Body of pancreas (tissue), 4 donors: ENCODE results near the gene EME2.
"Not testable (repeated sequence)": the region's sequence is repeated elsewhere in the genome, so short reads cannot be mapped to it uniquely, and the experiment has no call there.

Experiments used
- POLR2A ChIP-seq, 3 donors: fragments of 450-650 bp; IDR thresholded peaks; one replicate each; pipeline ENCODE4 v1.6.1; 2016; ENCODE audit warnings: antibody characterized with exemption in 3 of 3, mild to moderate bottlenecking in 2 of 3
- TF ChIP-seq, protein P1 (sequence below), 7 experiments: fragments of 450-650 bp in 4 of 7; fragments of 200-600 bp in 3 of 7; sonication (generic) in 3 of 7; IDR thresholded peaks; one replicate each; pipeline ENCODE4 v1.5.1; 2016 to 2019; ENCODE audit warnings: antibody characterized with exemption in 7 of 7

DNA sequence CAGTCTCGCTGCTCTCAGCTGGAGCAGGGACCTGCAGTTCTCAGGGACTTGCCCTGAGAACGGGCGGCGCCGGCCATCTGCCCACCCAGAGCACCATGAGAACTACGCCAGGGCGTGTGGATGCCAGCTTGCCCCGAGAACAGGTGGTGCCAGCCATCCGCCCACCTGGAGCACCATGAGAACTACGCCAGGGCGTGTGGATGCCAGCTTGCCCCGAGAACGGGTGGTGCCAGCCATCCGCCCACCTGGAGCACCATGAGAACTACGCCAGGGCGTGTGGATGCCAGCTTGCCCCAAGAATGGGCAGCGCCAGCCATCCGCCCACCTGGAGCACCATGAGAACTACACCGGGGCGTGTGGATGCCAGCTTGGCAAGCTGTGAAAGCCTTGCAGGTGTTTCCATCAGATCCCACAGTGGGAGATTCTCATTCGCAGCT, 40.0 kb upstream of the EME2 start:
- TF ChIP-seq, protein P1, sequence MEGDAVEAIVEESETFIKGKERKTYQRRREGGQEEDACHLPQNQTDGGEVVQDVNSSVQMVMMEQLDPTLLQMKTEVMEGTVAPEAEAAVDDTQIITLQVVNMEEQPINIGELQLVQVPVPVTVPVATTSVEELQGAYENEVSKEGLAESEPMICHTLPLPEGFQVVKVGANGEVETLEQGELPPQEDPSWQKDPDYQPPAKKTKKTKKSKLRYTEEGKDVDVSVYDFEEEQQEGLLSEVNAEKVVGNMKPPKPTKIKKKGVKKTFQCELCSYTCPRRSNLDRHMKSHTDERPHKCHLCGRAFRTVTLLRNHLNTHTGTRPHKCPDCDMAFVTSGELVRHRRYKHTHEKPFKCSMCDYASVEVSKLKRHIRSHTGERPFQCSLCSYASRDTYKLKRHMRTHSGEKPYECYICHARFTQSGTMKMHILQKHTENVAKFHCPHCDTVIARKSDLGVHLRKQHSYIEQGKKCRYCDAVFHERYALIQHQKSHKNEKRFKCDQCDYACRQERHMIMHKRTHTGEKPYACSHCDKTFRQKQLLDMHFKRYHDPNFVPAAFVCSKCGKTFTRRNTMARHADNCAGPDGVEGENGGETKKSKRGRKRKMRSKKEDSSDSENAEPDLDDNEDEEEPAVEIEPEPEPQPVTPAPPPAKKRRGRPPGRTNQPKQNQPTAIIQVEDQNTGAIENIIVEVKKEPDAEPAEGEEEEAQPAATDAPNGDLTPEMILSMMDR (IDR thresholded peaks at IDR 0.05) = not testable (repeated sequence)
- TF ChIP-seq POLR2A (IDR thresholded peaks at IDR 0.05) = not testable (repeated sequence)
